ENCODE data around the gene ERN1. TPM values are rescaled to one million over a fixed set of nuclear protein-coding genes. Genes with fewer than 3 reads are reported as not detected.
A peak's percentile ranks its signal among the peaks of the same experiment; 100 is the strongest.

Gene ERN1
- total and polyA plus RNA-seq, 2 of the 13 experiments (the other 11 are each of a cell fraction or from before 2014, with no cell fraction given) = 6.0 to 12.7 TPM

GRCh38 chr17:64155751-64156544 lies 26.0 kb upstream of the ERN1 start (continued):
- TF ChIP-seq PRDM15 (CRISPR knock-in tag; IDR thresholded peaks at IDR 0.05) (peak; percentile 92), BCL6 (CRISPR knock-in tag; IDR thresholded peaks at IDR 0.05) (peak; percentile 78; the same call in 1 of the 2 replicates), TBL1XR1 (IDR thresholded peaks at IDR 0.05; ENCODE audit: borderline replicate concordance, low read length, partially characterized antibody) (no peak), AHDC1 (CRISPR knock-in tag; IDR thresholded peaks at IDR 0.05; ENCODE audit: borderline replicate concordance) (no peak), ZNF839 (CRISPR knock-in tag; IDR thresholded peaks at IDR 0.05; ENCODE audit: borderline replicate concordance) (0 out of 2 replicates have a peak, but pooled peaks have one; percentile 53), ESRRA (CRISPR knock-in tag; IDR thresholded peaks at IDR 0.05; ENCODE audit: low read depth) (peak; percentile 84), NKX3-1 (CRISPR knock-in tag; IDR thresholded peaks at IDR 0.05) (0 out of 2 replicates have a peak, but pooled peaks have one; percentile 46), ZNF564 (CRISPR knock-in tag; IDR thresholded peaks at IDR 0.05) (peak; percentile 67; the same call in 1 of the 2 replicates), ZNF761 (CRISPR knock-in tag; conservative IDR thresholded peaks at IDR 0.05) (0 out of 2 replicates have a peak, but pooled peaks have one; percentile 61), HNRNPK (IDR thresholded peaks at IDR 0.05; ENCODE audit: low read depth, low read length, poor library complexity, severe bottlenecking) (no peak), ZNF432 (CRISPR knock-in tag; IDR thresholded peaks at IDR 0.05; ENCODE audit: borderline replicate concordance) (no peak), CEBPG (CRISPR knock-in tag; IDR thresholded peaks at IDR 0.05) (peak; percentile 84), GMEB1 (CRISPR knock-in tag; IDR thresholded peaks at IDR 0.05; ENCODE audit: borderline replicate concordance) (peak; percentile 57; the same call in 1 of the 2 replicates)

Data from HepG2 (cell line).